Lung (tissue), 12 donors: ENCODE measurements around the gene CAVIN4. TPM values are rescaled to one million over a fixed set of nuclear protein-coding genes. Genes with fewer than 3 reads are reported as not detected.
A peak's percentile ranks its signal among the peaks of the same experiment; 100 is the strongest.

ENCODE experiments used
- ATAC-seq: fragments of 200-7000 bp; cut with Tn5 transposase; one replicate; pipeline ENCODE4 v1.9.1; 2020; ENCODE audit warnings: moderate number of reproducible peaks; ENCODE audit not compliant: insufficient read depth, low FRiP score
- DNase-seq, 3 donors: peaks; one replicate each; pipeline ENCODE4 v3.0.0-alpha.2; 2013 to 2017
- H3K27ac ChIP-seq, 2 donors: one replicate each; pipeline ENCODE4 v1.5.1; 2013; ENCODE audit warnings: mild to moderate bottlenecking in 2 of 2, moderate library complexity in 2 of 2, control low read depth in 1 of 2, inconsistent platforms in 1 of 2, low read depth in 1 of 2, low read length in 1 of 2
- H3K27me3 ChIP-seq, 3 donors: one replicate each; pipeline ENCODE4 v1.5.1; 2013; ENCODE audit warnings: low read length in 2 of 3; ENCODE audit not compliant: control insufficient read depth in 3 of 3, insufficient read depth in 3 of 3
- H3K36me3 ChIP-seq, 4 donors: one replicate each; pipeline ENCODE4 v1.5.1; 2013; ENCODE audit warnings: low read length in 4 of 4, mild to moderate bottlenecking in 1 of 4, moderate library complexity in 1 of 4; ENCODE audit not compliant: control insufficient read depth in 4 of 4, insufficient read depth in 4 of 4
- H3K4me1 ChIP-seq, 5 donors: one replicate each; pipeline ENCODE4 v1.5.1; 2013; ENCODE audit warnings: low read length in 5 of 5, mild to moderate bottlenecking in 2 of 5, moderate library complexity in 1 of 5; ENCODE audit not compliant: control insufficient read depth in 5 of 5, insufficient read depth in 5 of 5
- H3K4me3 ChIP-seq: one replicate; pipeline ENCODE4 v1.5.1; 2013; ENCODE audit warnings: mild to moderate bottlenecking, control low read depth, moderate library complexity
- H3K9ac ChIP-seq, 2 donors: one replicate each; pipeline ENCODE4 v1.5.1; 2013; ENCODE audit warnings: low read length in 2 of 2, control low read depth in 1 of 2; ENCODE audit not compliant: insufficient read depth in 1 of 2
- H3K9me3 ChIP-seq, 4 donors: one replicate each; pipeline ENCODE4 v1.5.1; 2013; ENCODE audit warnings: low read length in 3 of 4, mild to moderate bottlenecking in 1 of 4, moderate library complexity in 1 of 4; ENCODE audit not compliant: control insufficient read depth in 4 of 4, insufficient read depth in 3 of 4
- CTCF ChIP-seq: IDR thresholded peaks from 2 replicates; pipeline ENCODE4 v1.5.1; 2012; ENCODE audit warnings: mild to moderate bottlenecking; ENCODE audit errors: control extremely low read depth, extremely low read depth
- WGBS, 2 donors: extraction: QIAGEN DNeasy Blood & Tissue Kit; methylation state at CpG; one replicate each; pipeline ENCODE4 v1.1.7; 2013; 5-methylcytosine and 5-hydroxymethylcytosine counted together
- polyA plus RNA-seq, 2 donors: library from polyadenylated mRNA; stranded (reverse); fragments of 200-250 nt; gene quantifications; one replicate each; pipeline ENCODE4 v1.2.1, GENCODE V29; 2013
- total RNA-seq, 2 donors: library from RNA; depleted of rRNA in 1 of 2; stranded (reverse); fragments of >200 nt in 1 of 2; gene quantifications; one replicate each; pipeline ENCODE4 v1.2.1, GENCODE V29; 2014 to 2021
- donor health status: control.
- donor health status: control.
- donor health status: Bipolar disorder and iron deficiency.
- donor health status: healthy.
- donor health status: DM: yes; HTN: yes; CAD: no.

Gene CAVIN4
- total and polyA plus RNA-seq, 4 donors = 0.22 to 1.3 (median 0.48) TPM

DNA sequence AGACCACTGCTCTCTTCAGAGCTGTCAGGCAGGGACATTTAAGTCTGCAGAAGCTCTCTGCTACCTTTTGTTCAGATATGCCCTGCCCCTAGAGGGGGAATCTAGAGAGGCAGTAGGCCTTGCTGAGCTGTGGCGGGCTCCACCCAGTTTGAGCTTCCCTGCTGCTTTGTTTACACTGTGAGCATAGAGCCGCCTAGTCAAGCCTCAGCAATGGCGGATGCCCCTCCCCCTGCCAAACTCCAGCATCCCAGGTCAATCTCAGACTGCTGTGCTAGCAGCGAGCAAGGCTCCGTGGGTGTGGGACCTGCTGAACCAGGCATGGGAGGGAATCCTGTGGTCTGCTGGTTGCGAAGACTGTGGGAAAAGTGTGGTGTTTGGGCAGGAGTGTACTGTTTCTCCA lies 59.9 kb downstream of the CAVIN4 start:
- no peaks in the 10 kb centered on the region for H3K36me3 ChIP-seq
- H3K9me3 ChIP-seq = peaks cover 0 to 6% (median 0%) of the 10 kb centered on the region in 4 donors
- DNase-seq = peak in 1 of 3 donors; percentile 12
- no peaks in the 10 kb centered on the region for H3K4me1 ChIP-seq
- WGBS, 2 donors = 63 to 76% methylated on average over 6 of the region's 6 CpGs
- TF ChIP-seq CTCF = no peak
- H3K27ac ChIP-seq = no peak overlapping the region
- ATAC-seq = no peak
- no peak overlapping the region for H3K4me3 ChIP-seq
- no peaks in the 10 kb centered on the region for H3K27me3 ChIP-seq
- H3K9ac ChIP-seq = no peak overlapping the region

Other genes starting within 250 kb of the CAVIN4 start
- gene TEX10, start 225.1 kb upstream of the CAVIN4 start, total RNA-seq = 10 to 100 TPM; 11.2 to 37.4 TPM
- 1 to 10 TPM; 5.1 to 8.0 TPM for gene TEX10, start 225.1 kb upstream of the CAVIN4 start, polyA plus RNA-seq
- 10 to 100 TPM; 17.9 to 23.8 TPM for gene MSANTD3, start 150.9 kb upstream of the CAVIN4 start, total RNA-seq
- gene MSANTD3, start 150.9 kb upstream of the CAVIN4 start, polyA plus RNA-seq = 10 to 100 TPM; 17.5 to 17.8 TPM
- gene TMEFF1, start 104.9 kb upstream of the CAVIN4 start, total RNA-seq = under 1 TPM; 0.71 to 0.77 TPM
- under 1 TPM in 1 of 2 donors, not detected in 1; 0.01 TPM for gene TMEFF1, start 104.9 kb upstream of the CAVIN4 start, polyA plus RNA-seq